CD8-positive, alpha-beta memory T cell (primary cell): ENCODE results near the gene CATSPER1. TPM values are rescaled to one million over a fixed set of nuclear protein-coding genes. Genes with fewer than 3 reads are reported as not detected.

Source experiments
- CTCF ChIA-PET: fragments of 350-600 bp; sonication (Branson Sonifier 250); formaldehyde crosslinking; loops from one replicate; lab custom pipeline; 2021; ENCODE audit warnings: antibody characterized with exemption; lab: Charles Lee
- POLR2A ChIA-PET: fragments of 350-600 bp; sonication (Branson Sonifier 250); formaldehyde crosslinking; loops from one replicate; lab custom pipeline; 2021; ENCODE audit warnings: antibody characterized with exemption; lab: Charles Lee
- DNase-seq, 5 donors: peaks; one replicate each; pipeline versions ENCODE4 v3.0.0 to v3.0.0-alpha.2; 2020 to 2022; ENCODE audit warnings: mixed read lengths in 1 of 5
- H3K27ac ChIP-seq: one replicate; pipeline ENCODE4 v1.7.0; 2013; ENCODE audit warnings: low read depth, mild to moderate bottlenecking, low read length, moderate library complexity
- H3K27me3 ChIP-seq: 2 replicates; pipeline ENCODE4 v1.7.0; 2013; ENCODE audit warnings: low read length, mild to moderate bottlenecking; ENCODE audit not compliant: insufficient read depth, poor library complexity, severe bottlenecking
- H3K36me3 ChIP-seq: 2 replicates; pipeline ENCODE4 v1.7.0; 2013; ENCODE audit warnings: mild to moderate bottlenecking, low read length, moderate library complexity; ENCODE audit not compliant: insufficient read depth
- H3K4me1 ChIP-seq: 2 replicates; pipeline ENCODE4 v1.7.0; 2013; ENCODE audit warnings: mild to moderate bottlenecking, low read length, moderate library complexity; ENCODE audit not compliant: insufficient read depth
- H3K4me3 ChIP-seq: 2 replicates; pipeline ENCODE4 v1.7.0; 2013; ENCODE audit warnings: mild to moderate bottlenecking, low read length
- H3K9me3 ChIP-seq: 2 replicates; pipeline ENCODE4 v1.7.0; 2013; ENCODE audit warnings: mild to moderate bottlenecking, low read length
- H3K27ac Mint-ChIP-seq, 8 donors: one replicate each; pipeline ENCODE4 v1.8.0; 2020 to 2021; ENCODE audit warnings: mixed read lengths in 8 of 8, mild to moderate bottlenecking in 6 of 8, inconsistent platforms in 3 of 8, moderate library complexity in 3 of 8
- H3K27me3 Mint-ChIP-seq, 2 donors: one replicate each; pipeline ENCODE4 v1.8.0; 2020 to 2021; ENCODE audit warnings: mixed read lengths in 2 of 2, mild to moderate bottlenecking in 1 of 2, moderate library complexity in 1 of 2
- H3K36me3 Mint-ChIP-seq, 3 donors: one replicate each; pipeline ENCODE4 v1.8.0; 2020 to 2021; ENCODE audit warnings: mixed read lengths in 3 of 3, inconsistent platforms in 1 of 3, mild to moderate bottlenecking in 1 of 3
- H3K4me1 Mint-ChIP-seq, 3 donors: one replicate each; pipeline ENCODE4 v1.8.0; 2020 to 2021; ENCODE audit warnings: mixed read lengths in 3 of 3, inconsistent platforms in 1 of 3, mild to moderate bottlenecking in 1 of 3
- H3K4me3 Mint-ChIP-seq, 7 donors: one replicate each; pipeline ENCODE4 v1.8.0; 2020 to 2021; ENCODE audit warnings: mixed read lengths in 7 of 7, mild to moderate bottlenecking in 6 of 7, moderate library complexity in 4 of 7, inconsistent platforms in 2 of 7
- H3K9me3 Mint-ChIP-seq, 5 donors: one replicate each; pipeline ENCODE4 v1.8.0; 2020 to 2022; ENCODE audit warnings: mixed read lengths in 5 of 5, mild to moderate bottlenecking in 3 of 5, moderate library complexity in 2 of 5, inconsistent platforms in 1 of 5
- polyA plus RNA-seq: library from polyadenylated mRNA; unstranded; fragments of 300-500 nt; fragmentation: Illumina TruSeq; gene quantifications from one replicate; pipeline ENCODE4 v1.2.3, GENCODE V29; 2021
- total RNA-seq, 2 experiments: library from RNA; stranded (reverse); gene quantifications; one replicate each; pipeline ENCODE4 v1.2.3, GENCODE V29; 2021

Gene CATSPER1
- total and polyA plus RNA-seq, 3 experiments from 2014 or later: not detected

- peak overlapping the region in 6 of 8 donors; percentile 10 to 82 (median 39) for H3K27ac Mint-ChIP-seq
- no peak overlapping the region for H3K27ac ChIP-seq
These were observed 37.6 kb upstream of the CATSPER1 start for GRCh38 chr11:66063900-66064299.

GRCh38 chr11:66062408-66062807 lies 36.1 kb upstream of the CATSPER1 start:
- Histone ChIP-seq H3K4me3 (no peak overlapping the region), H3K27me3 (no peaks in the 10 kb centered on the region), H3K36me3 (peaks cover 82% of the 10 kb centered on the region), H3K27ac (no peak overlapping the region), H3K9me3 (no peaks in the 10 kb centered on the region), H3K4me1 (no peaks in the 10 kb centered on the region)
- Mint-ChIP-seq H3K36me3 (peaks cover 50 to 92% (median 51%) of the 10 kb centered on the region in 3 donors), H3K27ac (peak overlapping the region in 1 of 8 donors; percentile 43), H3K9me3 (no peaks in the 10 kb centered on the region), H3K27me3 (no peaks in the 10 kb centered on the region), H3K4me3 (no peak overlapping the region), H3K4me1 (peaks cover 21 to 43% (median 37%) of the 10 kb centered on the region in 3 donors)
- DNase-seq: no peak
- ChIA-PET CTCF (interaction anchor here (1.0 to 2.5 kb wide), 5 partner anchors 11 to 73 kb away, joined by 3 to 10 read pairs (median 4); partner anchors contain the start of gene SF3B2), POLR2A (no interaction called here)

More at GRCh38 chr11:66063900-66064299, 37.6 kb upstream of the CATSPER1 start:
- DNase-seq: no peak
- Histone ChIP-seq H3K9me3 (no peaks in the 10 kb centered on the region), H3K36me3 (peaks cover 82% of the 10 kb centered on the region), H3K4me3 (no peak overlapping the region), H3K4me1 (peaks cover 6% of the 10 kb centered on the region), H3K27me3 (no peaks in the 10 kb centered on the region)
- Mint-ChIP-seq H3K9me3 (no peaks in the 10 kb centered on the region), H3K4me1 (peaks cover 29 to 55% (median 50%) of the 10 kb centered on the region in 3 donors), H3K4me3 (no peak overlapping the region), H3K27me3 (no peaks in the 10 kb centered on the region), H3K36me3 (peaks cover 44 to 94% (median 52%) of the 10 kb centered on the region in 3 donors)
- POLR2A ChIA-PET: no interaction called here
- CTCF ChIA-PET: interaction anchor here (1.3 to 2.5 kb wide), 2 partner anchors 19 to 54 kb away, joined by 3 to 10 read pairs; no protein-coding TSS in a partner anchor

- no peaks in the 10 kb centered on the region for H3K27me3 ChIP-seq
- Mint-ChIP-seq H3K27ac (peak overlapping the region in 5 of 8 donors; percentile 14 to 83 (median 55)), H3K4me3 (no peak overlapping the region), H3K4me1 (peaks cover 16 to 35% (median 25%) of the 10 kb centered on the region in 3 donors), H3K9me3 (no peaks in the 10 kb centered on the region), H3K27me3 (no peaks in the 10 kb centered on the region), H3K36me3 (peaks cover 49 to 91% (median 50%) of the 10 kb centered on the region in 3 donors)
- no peak overlapping the region for H3K4me3 ChIP-seq
- no peak for DNase-seq
- no peaks in the 10 kb centered on the region for H3K4me1 ChIP-seq
- H3K36me3 ChIP-seq: peaks cover 84% of the 10 kb centered on the region
- ChIA-PET POLR2A (no interaction called here), CTCF (no interaction called here)
- H3K27ac ChIP-seq: no peak overlapping the region
- H3K9me3 ChIP-seq: no peaks in the 10 kb centered on the region
These were observed 35.0 kb upstream of the CATSPER1 start for GRCh38 chr11:66061268-66061667.

- H3K4me3 Mint-ChIP-seq: no peak overlapping the region
- no peaks in the 10 kb centered on the region for H3K27me3 ChIP-seq
- POLR2A ChIA-PET: no interaction called here
- H3K27ac Mint-ChIP-seq: peak overlapping the region in 4 of 8 donors; percentile 11 to 93 (median 51)
- CTCF ChIA-PET: interaction anchor here (1.6 to 2.7 kb wide), 2 partner anchors 8 to 15 kb away, joined by 9 to 12 read pairs; no protein-coding TSS in a partner anchor
- H3K36me3 ChIP-seq: peaks cover 90% of the 10 kb centered on the region
- no peaks in the 10 kb centered on the region for H3K9me3 ChIP-seq
- no peaks in the 10 kb centered on the region for H3K9me3 Mint-ChIP-seq
- no peak overlapping the region for H3K27ac ChIP-seq
- no peaks in the 10 kb centered on the region for H3K27me3 Mint-ChIP-seq
- peaks cover 16 to 42% (median 25%) of the 10 kb centered on the region in 3 donors for H3K4me1 Mint-ChIP-seq
- no peak for DNase-seq
- no peak overlapping the region for H3K4me3 ChIP-seq
- no peaks in the 10 kb centered on the region for H3K4me1 ChIP-seq
- peaks cover 45 to 94% (median 46%) of the 10 kb centered on the region in 3 donors for H3K36me3 Mint-ChIP-seq
These were observed 33.8 kb upstream of the CATSPER1 start for GRCh38 chr11:66059966-66060680.

- H3K27me3 Mint-ChIP-seq: peaks cover 0 to 2% of the 10 kb centered on the region in 2 donors
- H3K36me3 ChIP-seq: peaks cover 66% of the 10 kb centered on the region
- ChIA-PET CTCF (interaction anchor here (0.8 to 4.8 kb wide), 2 partner anchors 11 to 12 kb away, joined by 3 to 27 read pairs; no protein-coding TSS in a partner anchor), POLR2A (interaction anchor here (0.6 kb wide), 1 partner anchor 61 kb away, joined by 10 read pairs; no protein-coding TSS in a partner anchor)
- H3K4me1 Mint-ChIP-seq: peaks cover 22 to 44% (median 35%) of the 10 kb centered on the region in 3 donors
- H3K9me3 ChIP-seq: no peaks in the 10 kb centered on the region
- no peak overlapping the region for H3K27ac ChIP-seq
- peaks cover 14% of the 10 kb centered on the region for H3K4me1 ChIP-seq
- peaks cover 24 to 84% (median 25%) of the 10 kb centered on the region in 3 donors for H3K36me3 Mint-ChIP-seq
- no peak overlapping the region for H3K4me3 ChIP-seq
- no peaks in the 10 kb centered on the region for H3K27me3 ChIP-seq
- H3K9me3 Mint-ChIP-seq: no peaks in the 10 kb centered on the region
- H3K27ac Mint-ChIP-seq: peak overlapping the region in 2 of 8 donors; percentile 63 to 69
- no peak for DNase-seq
- no peak overlapping the region for H3K4me3 Mint-ChIP-seq
These were observed 30.2 kb upstream of the CATSPER1 start for GRCh38 chr11:66056501-66056900.

- Mint-ChIP-seq H3K27ac (peak overlapping the region in 3 of 8 donors; percentile 14 to 87 (median 77)), H3K9me3 (no peaks in the 10 kb centered on the region), H3K27me3 (peaks cover 0 to 2% of the 10 kb centered on the region in 2 donors), H3K4me1 (peaks cover 30 to 36% (median 34%) of the 10 kb centered on the region in 3 donors), H3K36me3 (peaks cover 13 to 70% (median 14%) of the 10 kb centered on the region in 3 donors), H3K4me3 (peak overlapping the region in 1 of 7 donors; percentile 93)
- Histone ChIP-seq H3K27me3 (no peaks in the 10 kb centered on the region), H3K27ac (no peak overlapping the region), H3K9me3 (no peaks in the 10 kb centered on the region), H3K36me3 (peaks cover 51% of the 10 kb centered on the region), H3K4me1 (peaks cover 18% of the 10 kb centered on the region), H3K4me3 (no peak overlapping the region)
- no peak for DNase-seq
- ChIA-PET POLR2A (interaction anchor here (0.6 kb wide), 1 partner anchor 67 kb away, joined by 3 read pairs; no protein-coding TSS in a partner anchor), CTCF (interaction anchor here (0.8 to 4.8 kb wide), 3 partner anchors 10 to 16 kb away, joined by 3 to 27 read pairs (median 6); no protein-coding TSS in a partner anchor)
These were observed 28.7 kb upstream of the CATSPER1 start for GRCh38 chr11:66055021-66055420.

- Histone ChIP-seq H3K27ac (peak overlapping the region; percentile 86), H3K4me3 (peak overlapping the region; percentile 79), H3K9me3 (no peaks in the 10 kb centered on the region), H3K36me3 (peaks cover 30% of the 10 kb centered on the region), H3K4me1 (peaks cover 23% of the 10 kb centered on the region), H3K27me3 (no peaks in the 10 kb centered on the region)
- Mint-ChIP-seq H3K36me3 (peaks cover 6 to 48% (median 9%) of the 10 kb centered on the region in 3 donors), H3K4me1 (peaks cover 29 to 38% (median 34%) of the 10 kb centered on the region in 3 donors), H3K27me3 (peaks cover 4 to 6% of the 10 kb centered on the region in 2 donors), H3K27ac (peak overlapping the region; percentile 96 to 99 (median 99)), H3K4me3 (peak overlapping the region; percentile 98 to 100 (median 99)), H3K9me3 (no peaks in the 10 kb centered on the region)
- POLR2A ChIA-PET: interaction anchor here (0.7 to 1.8 kb wide), 11 partner anchors 8 to 791 kb away, joined by 3 to 11 read pairs (median 4); partner anchors contain the start of genes FIBP, MUS81 and PACS1
- CTCF ChIA-PET: interaction anchor here (1.1 to 4.8 kb wide), 9 partner anchors 8 to 164 kb away, joined by 3 to 27 read pairs (median 5); partner anchors contain the start of genes CCDC85B and FIBP
- DNase-seq: no peak
These were observed 26.3 kb upstream of the CATSPER1 start for GRCh38 chr11:66052664-66052982.
